ENCODE data around the gene CDH12. TPM values are rescaled to one million over a fixed set of nuclear protein-coding genes. Genes with fewer than 3 reads are reported as not detected.

CDH12 gene
- total and polyA plus RNA-seq, 10 donors, result 0.32 TPM; not detected in 9

- H3K4me3 ChIP-seq, result no peak overlapping the region
- no peaks in the 10 kb centered on the region for H3K36me3 ChIP-seq
- DNase-seq, result no peak
- TF ChIP-seq POLR2A (IDR thresholded peaks at IDR 0.05) (no peak), CTCF (IDR thresholded peaks at IDR 0.05 in 8 of 11, conservative IDR thresholded peaks at IDR 0.05 in 3 of 11) (no peak), POLR2AphosphoS5 (IDR thresholded peaks at IDR 0.05) (no peak)
- peaks cover 0 to 12% (median 7%) of the 10 kb centered on the region in 8 donors for H3K9me3 ChIP-seq
- H3K27ac ChIP-seq, result no peak overlapping the region
- H3K27me3 ChIP-seq (replicated peaks in 1 of 7), result no peaks in the 10 kb centered on the region
- 79 to 96% (median 90%) methylated on average over 1 of the region's 1 CpG for WGBS, 5 donors
- intact Hi-C loops (cut with DNase I; ENCODE audit: low total_unique reads), result no loop called here
- no peaks in the 10 kb centered on the region for H3K4me1 ChIP-seq
Observed at GRCh38 chr5:21931116-21931515, 922.0 kb downstream of the CDH12 start.

DNA sequence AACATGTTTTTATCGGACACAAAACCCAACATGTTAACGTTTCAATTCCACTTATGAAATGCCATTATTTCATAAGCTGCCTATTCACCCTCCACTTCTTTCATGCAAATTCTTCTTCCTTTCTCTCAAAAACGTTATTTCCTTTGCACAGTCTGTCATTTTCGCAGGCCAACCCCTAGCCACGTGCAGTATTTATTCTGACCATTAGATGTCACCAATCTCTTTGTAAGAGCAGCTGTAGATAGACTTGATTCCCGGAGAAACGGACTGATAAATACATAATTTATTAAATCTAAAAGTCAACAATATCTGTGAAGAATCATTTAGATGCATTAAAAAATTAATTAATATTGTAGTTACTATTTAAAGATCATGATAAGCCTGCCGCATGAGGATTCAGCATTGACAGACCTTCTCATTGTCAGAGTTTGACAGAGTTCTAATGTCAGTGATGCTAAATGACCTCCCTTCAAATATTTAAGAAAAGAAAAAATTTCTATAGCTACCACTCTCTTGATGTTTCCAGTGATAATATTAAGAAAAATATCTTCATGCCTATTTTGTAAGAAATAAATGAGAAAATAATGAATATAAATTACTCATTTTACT, 933.6 kb downstream of the CDH12 start:
- no peak for TF ChIP-seq POLR2AphosphoS5 (IDR thresholded peaks at IDR 0.05)
- TF ChIP-seq CTCF (IDR thresholded peaks at IDR 0.05 in 8 of 11, conservative IDR thresholded peaks at IDR 0.05 in 3 of 11), result peak in 7 of 11 experiments; percentile 5 to 55 (median 35)
- H3K4me3 ChIP-seq, result no peak overlapping the region
- no peaks in the 10 kb centered on the region for H3K9me3 ChIP-seq
- WGBS, 5 donors, result 17 to 24% (median 22%) methylated on average over 8 of the region's 8 CpGs
- no peak overlapping the region for H3K27ac ChIP-seq
- no peaks in the 10 kb centered on the region for H3K27me3 ChIP-seq (replicated peaks in 1 of 7)
- H3K36me3 ChIP-seq, result no peaks in the 10 kb centered on the region
- no peak for DNase-seq
- no peaks in the 10 kb centered on the region for H3K4me1 ChIP-seq
- intact Hi-C loops (cut with DNase I; ENCODE audit: low total_unique reads), result no loop called here

- no peak for DNase-seq
- H3K4me1 ChIP-seq, result no peaks in the 10 kb centered on the region
Observed at GRCh38 chr5:21918451-21918850, 934.7 kb downstream of the CDH12 start.

GRCh38 chr5:21910731-21911130, 942.4 kb downstream of the CDH12 start:
- TF ChIP-seq POLR2A (IDR thresholded peaks at IDR 0.05) (no peak), POLR2AphosphoS5 (IDR thresholded peaks at IDR 0.05) (no peak), CTCF (IDR thresholded peaks at IDR 0.05 in 8 of 11, conservative IDR thresholded peaks at IDR 0.05 in 3 of 11) (no peak)
- intact Hi-C loops (cut with DNase I; ENCODE audit: low total_unique reads), result no loop called here
- DNase-seq, result no peak
- H3K9me3 ChIP-seq, result no peaks in the 10 kb centered on the region
- no peak overlapping the region for H3K27ac ChIP-seq
- H3K4me1 ChIP-seq, result no peaks in the 10 kb centered on the region
- H3K4me3 ChIP-seq, result no peak overlapping the region
- no peaks in the 10 kb centered on the region for H3K27me3 ChIP-seq (replicated peaks in 1 of 7)
- H3K36me3 ChIP-seq, result no peaks in the 10 kb centered on the region

More at GRCh38 chr5:21918451-21918850, 934.7 kb downstream of the CDH12 start:
- WGBS, 5 donors, result 37 to 53% (median 38%) methylated on average over 2 of the region's 2 CpGs
- Histone ChIP-seq H3K27ac (no peak overlapping the region), H3K27me3 (replicated peaks in 1 of 7) (no peaks in the 10 kb centered on the region), H3K9me3 (no peaks in the 10 kb centered on the region), H3K4me3 (no peak overlapping the region), H3K36me3 (no peaks in the 10 kb centered on the region)
- intact Hi-C loops (cut with DNase I; ENCODE audit: low total_unique reads), result no loop called here
- TF ChIP-seq CTCF (IDR thresholded peaks at IDR 0.05 in 8 of 11, conservative IDR thresholded peaks at IDR 0.05 in 3 of 11) (no peak), POLR2AphosphoS5 (IDR thresholded peaks at IDR 0.05) (no peak), POLR2A (IDR thresholded peaks at IDR 0.05) (no peak)
